ENCODE data around the gene SRGAP1.
"Not testable (repeated sequence)": the region's sequence is repeated elsewhere in the genome, so short reads cannot be mapped to it uniquely, and the experiment has no call there.

Gene SRGAP1

GRCh38 chr12:64053117-64053516 lies 208.6 kb downstream of the SRGAP1 start:
- DNase-seq (ENCODE audit: low read depth, low spot score), result no peak

DNA sequence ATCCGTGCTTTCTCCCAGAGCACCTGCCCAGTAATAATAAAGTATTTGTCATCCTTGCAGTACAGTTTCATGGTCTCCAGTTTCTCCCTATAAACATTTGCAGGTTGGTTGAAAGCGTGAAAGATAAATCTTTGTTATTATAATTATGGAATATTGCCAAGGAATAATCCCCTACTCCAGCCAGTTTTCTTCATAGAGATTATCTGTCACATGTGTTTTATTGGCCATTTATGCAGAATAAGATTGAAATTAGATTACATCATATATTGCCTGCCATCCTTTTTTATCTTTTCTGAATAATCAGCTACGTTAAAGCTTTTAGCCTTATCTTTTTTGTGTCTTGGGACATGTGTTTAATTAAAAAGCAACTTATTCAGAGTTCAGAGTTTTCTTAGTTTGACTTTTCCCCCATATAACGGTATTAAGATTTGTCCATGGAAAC lies 209.6 kb downstream of the SRGAP1 start:
- no peak for DNase-seq (ENCODE audit: low read depth, low spot score)

- no peak for DNase-seq (ENCODE audit: low read depth, low spot score)
These were observed 212.2 kb downstream of the SRGAP1 start for GRCh38 chr12:64056741-64057140.

DNA sequence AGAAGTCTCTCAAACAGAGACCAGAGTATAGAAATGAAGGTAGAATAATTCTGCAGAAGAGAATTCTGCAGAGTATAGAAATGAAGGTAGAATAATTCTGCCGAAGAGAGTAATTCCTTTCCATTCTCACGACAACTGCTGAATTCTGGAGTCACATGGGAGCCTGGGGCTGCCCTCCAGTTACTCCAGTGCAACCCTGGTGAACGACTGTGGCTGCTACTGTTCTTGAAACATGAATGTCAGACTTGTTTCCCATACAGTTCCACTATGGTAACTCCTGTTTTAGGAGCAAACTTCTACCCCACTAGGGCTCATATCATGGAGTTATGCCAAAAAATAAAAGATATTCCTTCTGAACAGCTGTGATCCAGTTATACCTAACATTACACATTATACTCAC lies 213.2 kb downstream of the SRGAP1 start:
- DNase-seq (ENCODE audit: low read depth, low spot score), result no peak

DNA sequence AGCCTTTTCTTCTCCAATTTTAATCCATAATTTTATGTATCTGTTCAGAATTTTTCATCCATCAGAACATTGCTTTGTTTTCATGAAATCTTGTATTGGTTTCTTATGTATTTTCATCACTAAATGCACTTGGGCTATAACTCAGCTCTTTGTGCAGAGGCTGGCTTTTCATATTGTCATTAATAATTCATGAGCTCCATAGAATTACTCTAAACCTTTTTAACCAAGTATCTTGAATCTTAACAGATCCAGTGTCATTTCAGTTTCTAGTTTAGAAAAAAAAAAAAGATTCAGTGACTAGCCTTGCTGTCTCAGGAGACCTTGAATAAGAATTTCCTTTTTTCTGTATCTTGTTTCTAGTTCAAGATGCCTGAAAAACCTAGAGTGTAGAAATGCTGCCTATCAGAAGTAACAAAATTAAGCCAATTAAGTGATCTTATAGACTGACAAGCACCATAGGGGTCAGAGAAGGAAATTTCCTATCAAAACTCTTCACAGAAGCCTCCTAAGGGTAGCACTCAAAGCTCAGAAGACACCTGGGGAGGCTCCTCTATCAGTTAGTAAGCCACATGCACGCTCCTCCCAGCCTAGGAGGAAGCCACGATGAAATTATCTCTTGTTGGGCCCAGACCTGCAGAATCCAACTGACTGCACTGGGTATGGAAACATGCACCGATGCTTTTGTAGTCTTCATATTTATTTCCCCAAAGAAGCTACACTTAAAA lies 214.2 kb downstream of the SRGAP1 start:
- no peak for DNase-seq (ENCODE audit: low read depth, low spot score)

- DNase-seq (ENCODE audit: low read depth, low spot score), result no peak
These were observed 215.2 kb downstream of the SRGAP1 start for GRCh38 chr12:64059685-64060084.

DNA sequence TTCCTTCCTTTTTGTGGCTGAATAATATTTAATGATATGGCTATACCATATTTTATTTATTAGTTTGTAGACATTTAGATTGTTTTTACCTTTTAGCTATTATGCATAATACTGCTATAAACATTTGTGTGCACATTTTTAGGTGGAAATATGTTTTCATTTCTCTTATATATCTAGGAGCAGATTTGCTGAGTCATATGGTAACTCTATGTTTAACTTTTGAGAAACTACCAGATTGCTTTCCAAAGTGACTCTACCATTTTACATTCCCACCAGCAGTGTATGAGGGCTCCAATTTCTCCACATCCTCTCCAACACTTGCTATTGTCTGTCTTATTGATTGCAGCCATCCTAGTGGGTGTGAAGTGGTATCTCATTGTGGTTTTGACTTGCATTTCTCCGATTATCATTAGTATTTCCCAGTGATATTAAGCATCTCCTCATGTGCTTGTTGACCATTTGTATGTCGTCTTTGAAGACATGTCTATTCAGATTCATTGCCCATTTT lies 217.4 kb downstream of the SRGAP1 start:
- no peak for DNase-seq (ENCODE audit: low read depth, low spot score)

- DNase-seq (ENCODE audit: low read depth, low spot score), result no peak
These were observed 218.6 kb downstream of the SRGAP1 start for GRCh38 chr12:64063121-64063520.

GRCh38 chr12:64064240-64064639 lies 219.7 kb downstream of the SRGAP1 start:
- DNase-seq (ENCODE audit: low read depth, low spot score), result no peak

- no peak for DNase-seq (ENCODE audit: low read depth, low spot score)
These were observed 220.2 kb downstream of the SRGAP1 start for GRCh38 chr12:64064706-64065105.

- peak; percentile 58 for DNase-seq (ENCODE audit: low read depth, low spot score)
These were observed 221.5 kb downstream of the SRGAP1 start for GRCh38 chr12:64065881-64066451.

- peak; percentile 15 for DNase-seq (ENCODE audit: low read depth, low spot score)
These were observed 222.3 kb downstream of the SRGAP1 start for GRCh38 chr12:64066776-64067175.

DNA sequence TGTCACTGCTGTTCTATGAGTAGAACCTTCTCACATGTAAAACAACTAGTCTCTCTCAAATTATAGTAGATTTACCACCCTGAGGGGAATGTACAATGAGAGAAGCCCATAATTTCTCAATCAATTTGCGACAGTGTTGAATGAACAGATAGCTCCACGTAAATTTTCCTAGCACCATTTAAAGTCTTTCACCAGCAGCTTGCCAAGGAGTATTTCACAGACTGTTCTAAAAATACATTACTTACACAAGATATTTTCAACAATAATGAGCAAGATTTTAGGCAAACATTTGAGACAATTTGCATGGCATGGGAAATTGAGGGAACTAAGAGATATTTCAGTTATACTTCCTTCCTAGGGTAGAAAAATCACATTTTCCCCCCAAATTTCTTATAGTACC lies 226.0 kb downstream of the SRGAP1 start:
- no peak for DNase-seq (ENCODE audit: low read depth, low spot score)

- DNase-seq (ENCODE audit: low read depth, low spot score), result no peak
These were observed 228.5 kb downstream of the SRGAP1 start for GRCh38 chr12:64072916-64073575.

GRCh38 chr12:64076565-64076964 lies 232.1 kb downstream of the SRGAP1 start:
- not testable (repeated sequence) for DNase-seq (ENCODE audit: low read depth, low spot score)

DNA sequence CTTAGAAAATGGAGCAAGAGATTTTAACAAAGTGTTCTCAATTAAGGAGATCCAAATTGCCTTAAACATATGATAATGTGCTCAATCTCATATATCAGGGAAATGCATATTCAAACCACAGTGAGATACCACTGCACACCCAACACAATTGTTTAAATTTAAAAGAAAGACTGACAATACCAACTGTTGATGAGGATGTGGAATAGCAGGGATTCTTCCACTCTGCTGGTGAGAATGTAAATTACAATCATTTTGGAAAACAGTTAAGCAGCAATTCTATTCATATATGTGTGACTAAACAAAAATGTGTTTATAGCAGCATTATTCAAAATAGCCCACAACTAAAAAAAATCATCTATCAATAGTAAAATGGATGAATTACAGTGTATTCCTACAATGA lies 233.4 kb downstream of the SRGAP1 start:
- DNase-seq (ENCODE audit: low read depth, low spot score), result no peak

DNA sequence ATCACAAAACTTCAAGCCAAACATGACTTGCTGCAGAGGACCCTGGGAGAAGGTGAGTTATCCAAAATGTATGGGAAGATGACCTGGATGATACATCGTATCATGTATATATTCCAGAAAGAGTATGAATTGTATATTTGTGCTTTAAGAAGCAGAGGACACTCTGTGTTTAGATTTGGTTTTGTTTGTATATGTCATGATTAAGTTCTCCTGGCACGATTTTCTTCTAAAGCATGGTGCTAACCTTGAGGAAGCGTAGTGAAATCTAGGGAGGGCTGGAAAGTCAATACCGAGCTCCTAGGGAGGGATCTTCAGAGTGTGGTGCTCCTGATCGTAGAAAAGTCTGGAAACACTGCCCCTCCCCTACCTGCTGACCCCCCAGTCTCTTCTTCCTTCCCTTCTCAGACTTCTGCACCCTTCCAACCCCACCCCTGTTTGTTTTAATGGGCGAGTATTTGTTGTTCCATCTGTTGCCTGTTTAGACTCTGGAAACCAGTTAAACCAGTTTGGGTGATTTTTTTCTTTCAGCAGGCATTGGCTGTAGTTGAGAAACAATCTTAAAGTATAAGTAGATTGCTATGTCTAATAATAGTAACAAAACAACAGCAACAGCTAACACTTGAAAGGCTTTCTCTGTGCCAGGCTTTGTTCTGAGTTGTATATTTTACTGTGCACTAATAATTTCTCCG lies 236.0 kb downstream of the SRGAP1 start:
- DNase-seq (ENCODE audit: low read depth, low spot score), result no peak

- no peak for DNase-seq (ENCODE audit: low read depth, low spot score)
These were observed 236.5 kb downstream of the SRGAP1 start for GRCh38 chr12:64081008-64081404.

DNA sequence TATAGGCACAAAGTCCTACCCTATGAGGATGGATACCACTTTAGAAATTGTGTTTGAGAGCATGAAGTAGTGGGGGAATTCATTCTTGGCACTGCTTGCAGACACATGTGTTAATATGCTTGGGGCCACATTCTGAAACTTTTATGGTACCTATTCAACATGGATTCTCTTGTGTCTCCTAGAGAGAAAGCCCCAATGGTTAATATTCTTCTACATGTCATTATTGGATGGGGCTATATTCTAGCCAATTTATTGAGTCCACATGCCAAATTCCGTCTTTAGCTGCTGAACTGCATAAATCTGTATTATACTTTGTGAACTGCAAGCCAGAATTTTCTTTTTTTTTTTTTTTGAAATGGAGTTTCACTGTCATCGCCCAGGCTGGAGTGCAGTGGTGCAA lies 237.6 kb downstream of the SRGAP1 start:
- DNase-seq (ENCODE audit: low read depth, low spot score), result no peak

- no peak for DNase-seq (ENCODE audit: low read depth, low spot score)
These were observed 238.4 kb downstream of the SRGAP1 start for GRCh38 chr12:64082866-64083268.

DNA sequence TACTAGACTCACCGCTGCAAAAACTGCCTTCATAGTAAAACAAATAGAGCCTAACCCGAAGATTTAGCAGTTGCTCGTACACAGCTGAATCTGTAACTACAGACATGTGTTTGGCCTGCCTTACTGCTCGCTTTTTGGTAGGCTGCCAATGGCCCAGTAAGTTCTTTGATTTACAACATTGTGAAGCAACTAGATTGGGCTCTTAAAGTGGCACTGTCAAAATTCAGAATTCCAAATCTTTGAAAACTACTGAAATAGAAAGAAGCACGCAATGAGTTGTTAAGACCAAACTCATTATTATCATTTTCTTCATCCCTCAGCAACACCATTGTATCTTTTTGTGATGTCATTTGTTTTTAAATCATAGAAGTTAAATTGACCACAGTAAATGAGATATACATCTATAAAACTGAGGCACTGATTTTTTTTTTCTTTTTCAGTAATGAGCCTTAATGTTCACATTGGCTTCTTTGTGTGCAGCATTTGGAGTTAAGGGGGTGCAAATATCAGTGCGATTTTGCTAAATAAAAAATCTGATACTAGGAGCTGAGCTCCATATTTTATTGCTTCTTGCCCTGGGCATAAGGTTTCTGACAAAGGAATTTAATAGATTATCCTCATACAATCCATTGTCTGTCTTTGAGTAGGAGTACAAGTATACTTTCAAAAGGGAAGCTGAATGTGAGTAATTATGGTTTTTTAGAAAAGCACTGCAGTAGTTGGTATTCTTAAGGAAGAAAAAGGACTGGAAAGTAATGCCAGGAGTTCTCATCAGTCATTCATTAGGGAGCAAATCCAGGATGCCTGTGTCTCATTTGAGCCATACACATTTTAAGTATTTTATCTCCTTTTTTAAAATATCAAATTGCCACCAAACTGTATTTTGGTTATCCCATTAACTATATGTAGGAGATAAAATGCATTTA lies 239.0 kb downstream of the SRGAP1 start:
- DNase-seq (ENCODE audit: low read depth, low spot score), result peak; percentile 89

Data from astrocyte of the hippocampus (primary cell).